ENCODE data around the gene RPL9. TPM values are rescaled to one million over a fixed set of nuclear protein-coding genes. Genes with fewer than 3 reads are reported as not detected.
A peak's percentile ranks its signal among the peaks of the same experiment; 100 is the strongest.
"Not testable (repeated sequence)": the region's sequence is repeated elsewhere in the genome, so short reads cannot be mapped to it uniquely, and the experiment has no call there.

The RPL9 gene
- total RNA-seq, 1 experiment from 2014 or later: 3,492 TPM

DNA sequence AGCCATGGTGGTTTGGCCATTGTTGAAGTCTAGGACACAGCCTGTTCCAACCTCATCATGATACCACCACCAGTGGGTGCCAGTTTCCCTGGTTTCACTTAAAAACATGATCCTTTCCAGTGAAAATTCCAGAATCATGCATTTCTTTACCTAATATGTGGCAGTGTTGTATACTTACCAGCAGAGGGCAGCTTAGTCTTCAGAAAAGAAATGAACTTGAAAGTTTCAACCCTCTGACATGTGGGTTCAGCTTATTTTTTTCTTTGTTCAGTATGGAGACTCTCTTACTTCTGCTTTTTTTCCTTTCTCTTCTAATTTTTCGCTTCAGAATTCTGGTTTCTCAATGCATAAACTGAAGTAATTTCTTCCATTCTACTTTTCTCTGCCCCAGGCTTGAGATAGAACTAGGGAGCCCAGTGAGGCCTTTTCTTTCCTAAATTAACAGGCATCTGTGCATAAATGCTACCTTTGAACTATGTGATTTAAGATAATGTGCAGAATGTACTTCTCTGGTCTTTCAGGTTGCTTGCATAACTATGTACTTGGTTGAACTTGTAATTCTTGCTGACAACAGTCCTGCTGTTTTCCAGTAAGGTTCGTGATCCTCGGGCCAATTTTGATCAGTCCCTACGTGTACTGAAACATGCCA is 10.8 kb upstream of the RPL9 start:
- peak; percentile 82 for DNase-seq (ENCODE audit: low spot score)
- in situ Hi-C loops (cut with HindIII; ENCODE audit: low sequenced_read_pairs): no loop called here

DNA sequence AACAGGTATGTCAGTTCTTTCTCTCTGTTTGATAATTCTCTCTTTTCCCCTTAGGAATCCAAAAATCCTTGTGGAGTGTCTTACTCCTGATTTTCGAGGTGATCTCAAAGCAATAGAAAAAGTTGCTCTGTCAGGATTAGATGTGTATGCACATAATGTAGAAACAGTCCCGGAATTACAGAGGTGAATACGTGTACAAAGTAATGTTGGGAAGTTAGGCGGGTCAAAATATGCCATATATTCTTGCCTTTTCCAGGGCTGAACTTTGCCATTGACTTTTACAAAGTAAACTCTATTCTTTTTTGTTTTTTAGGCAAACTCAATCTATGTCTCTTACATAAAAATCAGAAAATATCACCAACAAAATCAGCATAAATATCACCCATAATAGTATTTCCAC is 8.7 kb upstream of the RPL9 start:
- no peak for DNase-seq (ENCODE audit: low spot score)
- in situ Hi-C loops (cut with HindIII; ENCODE audit: low sequenced_read_pairs): no loop called here

- DNase-seq (ENCODE audit: low spot score): no peak
- in situ Hi-C loops (cut with HindIII; ENCODE audit: low sequenced_read_pairs): no loop called here
These were observed 8.0 kb upstream of the RPL9 start for GRCh38 chr4:39466747-39467146.

DNA sequence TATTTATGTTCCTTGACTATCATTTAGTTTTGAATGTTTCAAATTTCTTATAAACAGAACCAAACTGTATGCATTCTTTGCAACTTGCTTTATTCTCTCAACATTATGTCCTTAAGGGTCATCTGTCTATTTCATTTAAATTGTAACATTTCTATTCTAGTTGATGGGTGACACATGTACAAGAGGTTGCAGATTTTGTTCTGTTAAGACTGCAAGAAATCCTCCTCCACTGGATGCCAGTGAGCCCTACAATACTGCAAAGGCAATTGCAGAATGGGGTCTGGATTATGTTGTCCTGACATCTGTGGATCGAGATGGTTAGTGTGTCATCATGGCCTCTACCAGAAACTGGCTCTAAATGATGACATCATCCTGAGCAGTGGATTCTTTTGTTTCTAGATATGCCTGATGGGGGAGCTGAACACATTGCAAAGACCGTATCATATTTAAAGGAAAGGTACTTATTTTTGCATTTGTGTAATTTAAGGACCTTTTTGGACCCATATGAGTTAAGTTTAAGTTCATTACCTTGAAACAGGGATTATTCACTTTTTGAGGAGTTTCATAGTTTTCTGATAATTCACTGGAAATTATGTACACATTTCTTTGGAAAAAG is 6.3 kb upstream of the RPL9 start:
- in situ Hi-C loops (cut with HindIII; ENCODE audit: low sequenced_read_pairs): no loop called here
- no peak for DNase-seq (ENCODE audit: low spot score)

GRCh38 chr4:39458161-39458504 is 589 bp downstream of the RPL9 start:
- DNase-seq (ENCODE audit: low spot score); in situ Hi-C loops (cut with HindIII; ENCODE audit: low sequenced_read_pairs): not testable (repeated sequence)

GRCh38 chr4:39456946-39457763 is 1.6 kb downstream of the RPL9 start:
- in situ Hi-C loops (cut with HindIII; ENCODE audit: low sequenced_read_pairs): no loop called here
- no peak for DNase-seq (ENCODE audit: low spot score)

- no peak for DNase-seq (ENCODE audit: low spot score)
- in situ Hi-C loops (cut with HindIII; ENCODE audit: low sequenced_read_pairs): no loop called here
These were observed 3.2 kb downstream of the RPL9 start for GRCh38 chr4:39455486-39455885.

- in situ Hi-C loops (cut with HindIII; ENCODE audit: low sequenced_read_pairs): no loop called here
These were observed 5.0 kb downstream of the RPL9 start for GRCh38 chr4:39453738-39454137.

DNA sequence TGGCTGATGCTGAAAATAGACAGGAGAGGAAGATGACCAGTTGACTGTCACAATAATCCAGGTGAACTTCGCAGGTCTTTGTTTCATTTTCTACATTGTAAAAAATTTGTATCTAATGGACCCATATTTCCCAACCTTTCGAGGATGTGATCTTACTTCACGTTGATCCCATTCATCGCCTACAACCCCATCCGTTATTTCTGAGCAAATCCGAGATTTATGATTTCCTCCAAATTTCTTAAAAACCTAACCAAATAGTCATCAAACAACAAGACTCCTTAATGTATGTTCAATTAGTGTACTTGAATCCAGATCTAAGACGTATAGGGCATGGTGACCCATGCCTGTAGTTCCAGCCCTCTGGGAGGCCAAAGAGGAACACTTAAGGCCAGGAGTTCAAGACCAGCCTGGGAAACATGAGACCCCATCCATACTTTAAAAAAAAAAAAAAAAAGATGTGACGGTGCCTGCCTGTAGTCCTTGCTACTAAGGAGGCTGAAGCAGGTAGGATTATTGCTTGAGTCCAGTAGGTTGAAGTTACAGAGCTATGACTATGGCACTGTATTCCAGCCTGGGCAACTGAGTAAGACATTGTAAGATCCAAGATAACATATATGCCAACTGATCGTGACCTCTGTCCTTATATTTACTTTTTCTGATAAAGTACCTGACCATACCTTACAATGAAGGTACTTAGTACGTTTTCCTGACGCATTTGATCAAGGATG is 5.7 kb downstream of the RPL9 start:
- DNase-seq (ENCODE audit: low spot score): no peak
- in situ Hi-C loops (cut with HindIII; ENCODE audit: low sequenced_read_pairs): no loop called here

More at GRCh38 chr4:39453738-39454137, 5.0 kb downstream of the RPL9 start:
- no peak for DNase-seq (ENCODE audit: low spot score)

GRCh38 chr4:39452153-39452859 is 6.4 kb downstream of the RPL9 start:
- no peak for DNase-seq (ENCODE audit: low spot score)
- in situ Hi-C loops (cut with HindIII; ENCODE audit: low sequenced_read_pairs): no loop called here

GRCh38 chr4:39451423-39452023 is 7.2 kb downstream of the RPL9 start:
- in situ Hi-C loops (cut with HindIII; ENCODE audit: low sequenced_read_pairs): no loop called here
- DNase-seq (ENCODE audit: low spot score): no peak

DNA sequence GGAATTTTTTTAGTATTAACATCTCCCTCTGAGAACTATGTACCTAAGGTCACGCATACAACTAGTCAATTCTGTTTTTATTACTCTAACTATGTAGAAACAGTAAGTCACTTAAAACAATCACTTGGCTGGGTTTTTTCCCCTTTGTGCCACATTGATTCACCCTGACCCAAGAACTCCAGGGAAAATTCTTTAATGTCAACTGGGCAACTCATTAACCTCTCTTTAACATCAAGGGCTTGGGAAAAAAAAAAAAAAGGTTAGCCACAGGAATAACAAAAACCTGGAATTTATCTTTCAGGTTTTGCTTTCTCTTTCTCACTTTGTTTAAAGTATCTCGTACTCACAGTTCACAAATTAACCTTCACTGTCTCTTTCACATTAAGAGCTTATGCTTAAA is 8.1 kb downstream of the RPL9 start:
- in situ Hi-C loops (cut with HindIII; ENCODE audit: low sequenced_read_pairs): no loop called here
- no peak for DNase-seq (ENCODE audit: low spot score)

DNA sequence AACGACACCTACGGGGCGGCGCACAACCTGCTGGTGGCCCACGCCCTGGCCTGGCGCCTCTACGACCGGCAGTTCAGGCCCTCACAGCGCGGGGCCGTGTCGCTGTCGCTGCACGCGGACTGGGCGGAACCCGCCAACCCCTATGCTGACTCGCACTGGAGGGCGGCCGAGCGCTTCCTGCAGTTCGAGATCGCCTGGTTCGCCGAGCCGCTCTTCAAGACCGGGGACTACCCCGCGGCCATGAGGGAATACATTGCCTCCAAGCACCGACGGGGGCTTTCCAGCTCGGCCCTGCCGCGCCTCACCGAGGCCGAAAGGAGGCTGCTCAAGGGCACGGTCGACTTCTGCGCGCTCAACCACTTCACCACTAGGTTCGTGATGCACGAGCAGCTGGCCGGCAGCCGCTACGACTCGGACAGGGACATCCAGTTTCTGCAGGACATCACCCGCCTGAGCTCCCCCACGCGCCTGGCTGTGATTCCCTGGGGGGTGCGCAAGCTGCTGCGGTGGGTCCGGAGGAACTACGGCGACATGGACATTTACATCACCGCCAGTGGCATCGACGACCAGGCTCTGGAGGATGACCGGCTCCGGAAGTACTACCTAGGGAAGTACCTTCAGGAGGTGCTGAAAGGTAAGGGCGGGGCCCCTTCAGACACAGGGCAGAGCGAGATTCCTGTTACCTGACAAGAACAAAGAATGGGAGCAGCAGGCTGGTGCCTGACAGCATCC is 11.7 kb downstream of the RPL9 start:
- in situ Hi-C loops (cut with HindIII; ENCODE audit: low sequenced_read_pairs): no loop called here
- DNase-seq (ENCODE audit: low spot score): peak; percentile 43

GRCh38 chr4:39446483-39446841 is 12.3 kb downstream of the RPL9 start:
- no peak for DNase-seq (ENCODE audit: low spot score)
- in situ Hi-C loops (cut with HindIII; ENCODE audit: low sequenced_read_pairs): no loop called here

- in situ Hi-C loops (cut with HindIII; ENCODE audit: low sequenced_read_pairs): no loop called here
These were observed 15.7 kb downstream of the RPL9 start for GRCh38 chr4:39442998-39443397.

DNA sequence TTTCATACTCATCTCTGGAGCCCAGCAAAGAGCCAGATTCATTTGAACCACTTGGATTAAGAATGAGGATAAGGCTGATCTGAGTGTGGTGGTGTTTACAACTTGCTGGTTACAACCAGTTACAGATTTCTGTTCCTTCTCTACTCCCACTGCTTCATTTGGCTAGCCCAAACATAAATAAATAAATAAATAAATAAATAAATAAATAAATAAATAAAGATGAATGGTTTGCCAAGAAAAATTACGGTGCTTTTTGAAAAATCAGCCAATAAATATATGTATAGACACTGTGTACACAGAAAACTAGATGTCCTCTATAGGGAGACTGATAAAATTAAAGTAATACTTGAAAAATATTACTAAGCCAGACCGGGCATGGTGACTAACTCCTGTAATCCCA is 17.1 kb downstream of the RPL9 start:
- in situ Hi-C loops (cut with HindIII; ENCODE audit: low sequenced_read_pairs): no loop called here

More at GRCh38 chr4:39442998-39443397, 15.7 kb downstream of the RPL9 start:
- no peak for DNase-seq (ENCODE audit: low spot score)

GRCh38 chr4:39435659-39436563 is 22.8 kb downstream of the RPL9 start:
- in situ Hi-C loops (cut with HindIII; ENCODE audit: low sequenced_read_pairs): no loop called here
- DNase-seq (ENCODE audit: low spot score): no peak

More for the DNA sequence above, 17.1 kb downstream of the RPL9 start:
- no peak for DNase-seq (ENCODE audit: low spot score)
